VCaP (cell line): ENCODE measurements around the gene CFAP77.

ENCODE experiments used
- H3K27ac ChIP-seq: fragments of 450-650 bp; 2 replicates; pipeline ENCODE4 v1.5.1; 2017
- TF ChIP-seq, protein P1 (sequence below): fragments of 450-650 bp; conservative IDR thresholded peaks from 2 replicates; pipeline ENCODE4 v1.5.1; 2017; ENCODE audit warnings: mild to moderate bottlenecking, moderate library complexity

The CFAP77 gene

GRCh38 chr9:132502480-132502879 lies 92.5 kb downstream of the CFAP77 start:
- TF ChIP-seq, protein P1, sequence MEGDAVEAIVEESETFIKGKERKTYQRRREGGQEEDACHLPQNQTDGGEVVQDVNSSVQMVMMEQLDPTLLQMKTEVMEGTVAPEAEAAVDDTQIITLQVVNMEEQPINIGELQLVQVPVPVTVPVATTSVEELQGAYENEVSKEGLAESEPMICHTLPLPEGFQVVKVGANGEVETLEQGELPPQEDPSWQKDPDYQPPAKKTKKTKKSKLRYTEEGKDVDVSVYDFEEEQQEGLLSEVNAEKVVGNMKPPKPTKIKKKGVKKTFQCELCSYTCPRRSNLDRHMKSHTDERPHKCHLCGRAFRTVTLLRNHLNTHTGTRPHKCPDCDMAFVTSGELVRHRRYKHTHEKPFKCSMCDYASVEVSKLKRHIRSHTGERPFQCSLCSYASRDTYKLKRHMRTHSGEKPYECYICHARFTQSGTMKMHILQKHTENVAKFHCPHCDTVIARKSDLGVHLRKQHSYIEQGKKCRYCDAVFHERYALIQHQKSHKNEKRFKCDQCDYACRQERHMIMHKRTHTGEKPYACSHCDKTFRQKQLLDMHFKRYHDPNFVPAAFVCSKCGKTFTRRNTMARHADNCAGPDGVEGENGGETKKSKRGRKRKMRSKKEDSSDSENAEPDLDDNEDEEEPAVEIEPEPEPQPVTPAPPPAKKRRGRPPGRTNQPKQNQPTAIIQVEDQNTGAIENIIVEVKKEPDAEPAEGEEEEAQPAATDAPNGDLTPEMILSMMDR = no peak
- no peak overlapping the region for H3K27ac ChIP-seq

GRCh38 chr9:132503116-132503515 lies 93.1 kb downstream of the CFAP77 start:
- TF ChIP-seq, protein P1 = no peak
- no peak overlapping the region for H3K27ac ChIP-seq

GRCh38 chr9:132504488-132504887 lies 94.5 kb downstream of the CFAP77 start:
- no peak overlapping the region; the same call in 1 of the 2 replicates for H3K27ac ChIP-seq
- TF ChIP-seq, protein P1 = no peak

GRCh38 chr9:132505991-132506655 lies 96.1 kb downstream of the CFAP77 start:
- TF ChIP-seq, protein P1 = no peak

GRCh38 chr9:132506977-132507669 lies 97.1 kb downstream of the CFAP77 start:
- H3K27ac ChIP-seq = peak overlapping the region; percentile 91
- TF ChIP-seq, protein P1 = no peak

More at GRCh38 chr9:132505991-132506655, 96.1 kb downstream of the CFAP77 start:
- peak overlapping the region; percentile 91 for H3K27ac ChIP-seq

DNA sequence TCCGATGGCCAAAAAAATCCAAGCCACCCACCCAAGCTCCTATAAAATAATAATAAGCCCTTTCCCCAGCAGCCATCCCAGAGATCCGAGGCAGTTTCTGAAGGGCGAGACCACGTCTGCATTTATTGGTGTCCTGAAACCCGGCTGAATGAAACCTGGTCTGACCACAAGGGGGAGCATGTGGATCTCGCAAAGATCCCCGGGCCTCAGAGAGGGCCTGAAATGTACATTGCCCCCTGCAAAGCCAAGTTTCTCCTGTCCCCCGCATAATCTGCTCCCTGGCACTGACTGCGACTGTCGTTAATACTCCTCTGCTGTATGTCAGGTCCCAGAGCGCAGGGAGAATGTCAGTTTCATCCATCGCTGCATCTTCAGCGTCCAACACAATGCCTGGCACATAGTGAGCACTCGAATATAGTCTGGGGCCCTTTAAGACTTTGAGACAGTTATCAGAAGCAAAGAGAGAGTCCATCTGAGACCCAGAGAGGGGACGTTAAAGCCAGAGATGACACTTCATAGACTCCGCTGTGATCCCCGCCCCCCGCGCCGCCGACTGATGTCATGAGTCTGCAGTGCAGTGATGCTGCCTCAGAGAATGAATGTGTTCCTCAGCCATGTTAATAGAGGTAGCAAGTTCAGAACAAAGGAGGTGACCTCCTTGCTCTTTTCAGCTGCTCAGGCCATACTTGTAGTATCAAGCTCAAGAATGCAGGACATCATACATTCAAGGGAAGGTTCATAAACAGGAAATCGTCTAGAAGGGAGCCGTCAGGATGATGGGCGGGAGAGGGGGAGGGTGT lies 97.9 kb downstream of the CFAP77 start:
- peak overlapping the region; percentile 91 for H3K27ac ChIP-seq
- TF ChIP-seq, protein P1 = peak; percentile 94
